DMS153 (cell line): ENCODE results near the gene PPP4R3C.
"Not testable (repeated sequence)": the region's sequence is repeated elsewhere in the genome, so short reads cannot be mapped to it uniquely, and the experiment has no call there.

Source experiments
- DNase-seq: peaks from one replicate; lab custom pipeline; 2025; lab: John Stamatoyannopoulos, UW

Gene PPP4R3C

GRCh38 chrX:27463187-27463586 lies at the start of gene PPP4R3C:
Gene PPP4R3C, minus strand, starts transcription at chrX:27463341. Its CDS starts 45 bp downstream, at chrX:27463296.
- DNase-seq: peak; percentile 6

GRCh38 chrX:27491397-27491796 lies 28.3 kb upstream of the PPP4R3C start:
- DNase-seq: no peak

- no peak for DNase-seq
These were observed 2.9 kb upstream of the PPP4R3C start for GRCh38 chrX:27466051-27466450.

- DNase-seq: no peak
These were observed 1.9 kb upstream of the PPP4R3C start for GRCh38 chrX:27465036-27465435.

- DNase-seq: not testable (repeated sequence)
These were observed 4.0 kb downstream of the PPP4R3C start for GRCh38 chrX:27459129-27459528.

- DNase-seq: not testable (repeated sequence)
These were observed 4.6 kb downstream of the PPP4R3C start for GRCh38 chrX:27458544-27458943.

GRCh38 chrX:27451324-27451723 lies 11.8 kb downstream of the PPP4R3C start:
- no peak for DNase-seq

GRCh38 chrX:27446423-27446822 lies 16.7 kb downstream of the PPP4R3C start:
- DNase-seq: no peak

- DNase-seq: no peak
These were observed 17.7 kb downstream of the PPP4R3C start for GRCh38 chrX:27445438-27445837.

GRCh38 chrX:27444093-27444908 lies 18.8 kb downstream of the PPP4R3C start:
- no peak for DNase-seq

- not testable (repeated sequence) for DNase-seq
These were observed 20.7 kb downstream of the PPP4R3C start for GRCh38 chrX:27442392-27442791.

- DNase-seq: no peak
These were observed 23.4 kb downstream of the PPP4R3C start for GRCh38 chrX:27439771-27440170.

- DNase-seq: no peak
These were observed 24.2 kb downstream of the PPP4R3C start for GRCh38 chrX:27438937-27439336.

GRCh38 chrX:27435031-27435430 lies 28.1 kb downstream of the PPP4R3C start:
- DNase-seq: no peak
